Measurements from ENCODE around the gene RAD21L1.

DNA sequence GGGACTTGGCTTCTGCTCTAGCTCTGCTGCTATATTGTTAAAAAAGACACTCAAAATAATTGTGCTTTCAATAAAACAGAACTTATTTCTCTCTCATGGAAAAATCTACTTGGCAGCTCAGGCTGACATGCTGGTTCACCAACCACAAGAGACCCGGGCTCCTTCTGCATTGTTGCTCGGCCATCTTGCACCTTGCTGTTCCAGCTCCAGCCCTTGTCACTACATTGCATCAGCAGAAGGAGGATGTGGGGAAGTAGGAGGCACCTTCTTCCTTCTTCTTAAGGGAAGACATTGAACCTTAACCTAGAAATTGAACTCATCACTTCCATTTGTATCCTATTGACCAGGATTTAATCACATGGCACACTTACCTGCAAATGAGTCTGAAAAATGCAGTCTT lies 29.2 kb upstream of the RAD21L1 start:
- no peak for TF ChIP-seq POLR2A (IDR thresholded peaks at IDR 0.05)
- TF ChIP-seq, protein P1, sequence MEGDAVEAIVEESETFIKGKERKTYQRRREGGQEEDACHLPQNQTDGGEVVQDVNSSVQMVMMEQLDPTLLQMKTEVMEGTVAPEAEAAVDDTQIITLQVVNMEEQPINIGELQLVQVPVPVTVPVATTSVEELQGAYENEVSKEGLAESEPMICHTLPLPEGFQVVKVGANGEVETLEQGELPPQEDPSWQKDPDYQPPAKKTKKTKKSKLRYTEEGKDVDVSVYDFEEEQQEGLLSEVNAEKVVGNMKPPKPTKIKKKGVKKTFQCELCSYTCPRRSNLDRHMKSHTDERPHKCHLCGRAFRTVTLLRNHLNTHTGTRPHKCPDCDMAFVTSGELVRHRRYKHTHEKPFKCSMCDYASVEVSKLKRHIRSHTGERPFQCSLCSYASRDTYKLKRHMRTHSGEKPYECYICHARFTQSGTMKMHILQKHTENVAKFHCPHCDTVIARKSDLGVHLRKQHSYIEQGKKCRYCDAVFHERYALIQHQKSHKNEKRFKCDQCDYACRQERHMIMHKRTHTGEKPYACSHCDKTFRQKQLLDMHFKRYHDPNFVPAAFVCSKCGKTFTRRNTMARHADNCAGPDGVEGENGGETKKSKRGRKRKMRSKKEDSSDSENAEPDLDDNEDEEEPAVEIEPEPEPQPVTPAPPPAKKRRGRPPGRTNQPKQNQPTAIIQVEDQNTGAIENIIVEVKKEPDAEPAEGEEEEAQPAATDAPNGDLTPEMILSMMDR (IDR thresholded peaks at IDR 0.05 in 8 of 11, conservative IDR thresholded peaks at IDR 0.05 in 3 of 11) = no peak

Measured in spleen (tissue), 7 donors.